Esophagus squamous epithelium (tissue), 4 donors: Measurements from ENCODE around the gene CASS4.

Experiments used
- CTCF ChIP-seq, 6 experiments: fragments of 450-650 bp in 4 of 6; fragments of 200-600 bp in 2 of 6; sonication (generic) in 2 of 6; IDR thresholded peaks; one replicate each; pipeline ENCODE4 v1.5.1; 2016 to 2019; ENCODE audit warnings: antibody characterized with exemption in 6 of 6, mild to moderate bottlenecking in 4 of 6, moderate library complexity in 4 of 6
- POLR2A ChIP-seq, 4 donors: fragments of 450-650 bp; IDR thresholded peaks; one replicate each; pipeline ENCODE4 v1.6.1; 2017; ENCODE audit warnings: antibody characterized with exemption in 4 of 4, mild to moderate bottlenecking in 4 of 4, moderate library complexity in 3 of 4

GRCh38 chr20:56488566-56488965, 76.5 kb downstream of the CASS4 start:
- TF ChIP-seq CTCF (IDR thresholded peaks at IDR 0.05) (no peak), POLR2A (IDR thresholded peaks at IDR 0.05) (no peak)
